IPS-NIHi7 (cell line): ENCODE measurements around the gene TIMM22.

ENCODE experiments used
- DNase-seq: peaks from one replicate; pipeline ENCODE4 v3.0.0; 2012; ENCODE audit warnings: mixed read lengths; ENCODE audit errors: extremely low spot score

Gene TIMM22

DNA sequence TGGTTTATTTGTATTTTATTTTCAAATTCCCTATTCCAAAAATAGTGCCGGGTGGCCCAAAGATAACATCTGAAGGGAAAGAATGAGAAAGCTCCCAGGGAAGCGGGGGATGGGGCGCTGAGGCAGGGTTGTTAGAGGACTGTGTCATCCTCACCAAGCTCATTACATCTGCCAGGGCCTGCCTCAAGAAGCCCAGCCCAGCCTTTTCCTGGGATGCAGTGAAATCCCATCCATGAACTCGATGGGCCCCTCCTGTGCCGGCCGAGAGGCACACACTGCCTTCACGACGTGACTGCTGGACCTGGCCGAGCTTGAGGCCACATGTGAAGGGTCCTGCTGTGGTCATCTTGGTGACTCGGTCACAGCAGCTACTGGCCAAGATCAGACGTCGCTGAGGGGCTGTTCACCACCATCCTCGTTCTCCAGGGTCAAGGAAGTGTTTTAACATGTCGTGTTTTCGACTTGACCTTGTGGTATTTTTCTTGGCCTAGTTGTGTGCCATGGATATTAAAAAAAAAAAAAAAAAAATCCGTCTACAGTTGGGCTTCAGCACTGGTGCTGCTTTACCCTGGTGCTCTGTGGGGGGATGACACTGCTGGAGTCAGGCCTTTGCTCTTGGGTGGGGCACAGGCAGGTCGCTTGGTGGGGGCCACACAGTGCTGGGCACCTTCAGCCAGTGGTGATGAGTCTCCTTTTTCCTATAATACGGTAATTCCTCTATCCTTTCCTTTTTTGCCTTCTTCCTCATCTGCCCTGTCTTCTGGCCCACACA is 4.9 kb downstream of the TIMM22 start:
- no peak for DNase-seq

DNA sequence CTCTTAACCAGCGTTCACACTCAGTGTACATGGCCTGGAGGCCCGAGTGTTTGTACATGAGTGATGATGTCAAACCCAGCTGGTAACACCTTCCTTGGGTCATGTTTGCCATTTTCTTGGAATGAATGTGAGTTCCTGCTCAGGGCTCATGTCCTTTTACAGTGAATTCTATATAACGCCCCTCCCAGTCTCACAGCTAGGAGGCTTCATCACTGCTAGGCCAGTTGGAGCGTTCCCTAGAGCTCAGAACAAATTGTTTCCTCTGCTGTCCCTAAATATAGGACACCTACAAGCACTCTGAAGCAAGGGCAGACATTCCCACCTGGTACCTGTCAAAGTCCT is 5.5 kb downstream of the TIMM22 start:
- no peak for DNase-seq

DNA sequence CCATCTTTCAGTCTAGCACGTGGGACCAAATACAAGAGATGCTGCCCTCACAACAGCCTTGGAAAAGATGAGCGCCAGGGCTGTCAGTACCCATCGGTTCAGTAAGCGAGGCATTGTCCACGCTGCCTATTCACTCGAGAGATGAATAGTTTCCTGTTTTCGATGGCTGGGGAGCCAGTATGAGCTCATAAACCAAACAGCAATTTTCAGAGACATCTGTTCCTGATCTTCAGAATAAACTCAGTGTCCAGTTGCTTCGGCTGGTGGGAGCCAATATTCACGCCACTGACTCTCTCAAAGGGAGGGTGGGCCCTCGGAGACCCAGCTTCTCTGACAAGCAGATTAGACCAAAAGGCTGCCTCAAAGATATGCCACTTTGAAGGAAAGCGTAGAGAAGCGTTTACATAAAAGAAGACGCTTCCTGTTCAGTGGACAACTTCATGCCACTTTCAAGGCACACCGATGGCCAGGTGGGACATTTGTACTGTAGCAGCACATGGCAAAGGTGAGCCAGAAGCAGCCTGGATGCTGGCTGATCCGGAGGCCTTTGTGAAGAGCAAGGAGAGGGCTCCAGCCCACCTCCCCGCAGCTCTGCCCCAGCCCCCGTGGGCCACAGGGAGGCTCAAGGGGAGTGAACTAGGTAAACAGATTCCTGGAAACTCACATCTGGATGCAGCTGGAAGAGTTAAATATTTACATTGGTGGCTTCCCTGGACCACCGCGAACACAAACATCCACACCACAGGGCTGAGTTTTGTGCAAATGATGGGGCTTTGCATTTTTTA is 6.0 kb downstream of the TIMM22 start:
- no peak for DNase-seq

DNA sequence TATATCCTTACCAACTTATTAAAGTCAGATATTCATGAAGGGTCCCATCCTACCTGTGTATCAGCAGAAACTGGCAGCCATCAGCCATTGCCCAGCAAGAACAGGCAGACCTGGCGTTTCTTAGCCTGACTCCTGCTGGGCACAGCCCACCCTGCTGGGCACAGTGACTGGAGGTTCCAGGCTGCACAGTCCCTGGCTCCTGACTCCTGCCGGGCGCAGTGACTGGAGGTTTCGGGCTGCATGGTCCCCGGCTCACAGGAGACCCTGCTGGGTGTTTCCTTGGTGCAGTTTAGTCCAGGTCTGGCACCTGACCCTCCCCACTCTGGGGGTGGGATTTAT is 6.7 kb downstream of the TIMM22 start:
- no peak for DNase-seq

DNA sequence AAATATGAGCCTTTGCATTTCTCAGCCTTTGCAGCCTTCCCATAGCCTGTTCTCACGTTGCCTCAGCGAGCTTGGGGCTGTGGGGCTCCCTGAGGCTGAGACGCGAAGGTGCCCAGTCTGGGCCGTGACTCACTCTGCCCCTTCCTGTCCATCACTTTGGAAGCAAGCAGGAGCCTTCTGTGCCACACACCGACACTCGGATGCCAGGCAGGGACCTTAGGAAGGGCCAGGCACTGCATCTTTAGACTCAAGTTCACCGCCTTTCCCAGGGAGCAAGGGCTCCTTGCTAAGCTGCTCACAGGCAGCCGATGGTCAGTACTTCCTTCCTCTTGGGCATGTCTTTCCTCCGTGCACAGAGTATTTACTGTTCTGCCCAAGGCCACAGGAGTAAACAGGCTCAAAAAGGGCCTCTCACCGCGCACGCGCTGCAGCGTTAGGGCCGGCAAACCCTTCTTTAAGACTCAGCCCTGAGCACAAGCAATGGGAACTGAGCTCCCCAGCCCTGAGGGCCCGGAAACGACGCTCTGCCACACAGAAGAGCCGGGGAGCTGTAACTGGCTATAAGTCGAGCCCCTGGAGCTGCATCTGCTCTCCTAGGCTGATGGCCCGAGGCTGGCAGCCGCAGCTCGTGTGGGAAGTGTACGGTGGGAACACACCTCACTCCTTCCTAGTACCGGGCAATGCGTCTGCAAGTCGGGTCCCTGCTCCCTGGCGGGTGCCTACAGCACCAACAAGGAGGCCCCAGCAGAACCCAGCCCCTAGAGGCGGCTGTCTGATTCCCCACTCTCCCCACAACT is 7.2 kb downstream of the TIMM22 start:
- no peak for DNase-seq

DNA sequence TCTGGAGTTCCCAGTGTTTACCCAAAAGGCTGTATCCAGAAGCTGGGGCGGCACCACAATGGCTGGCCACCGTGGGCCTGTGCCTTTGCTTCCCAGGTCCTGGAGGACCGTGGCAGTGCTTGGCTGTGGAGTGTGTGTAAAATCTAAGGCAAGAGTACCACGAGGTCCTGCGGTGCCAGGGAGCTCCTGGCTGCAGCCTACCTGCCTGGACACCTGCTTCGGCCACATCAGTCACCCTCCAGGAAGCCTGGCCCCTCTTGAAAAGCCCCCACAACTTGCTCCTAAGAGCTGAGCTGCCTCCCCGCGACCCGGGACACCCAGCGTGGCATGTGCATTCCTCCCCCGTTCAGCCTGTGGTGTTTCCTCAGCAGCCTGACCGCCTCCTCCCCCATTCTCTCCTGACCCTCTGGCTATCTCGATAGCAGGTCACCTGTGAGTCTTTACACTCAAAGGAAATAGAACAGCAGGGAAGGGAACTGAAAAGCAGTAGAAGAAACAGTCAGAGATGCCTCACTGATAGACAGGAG is 7.9 kb downstream of the TIMM22 start:
- DNase-seq, result no peak

GRCh38 chr17:1005361-1005946 is 8.5 kb downstream of the TIMM22 start:
- no peak for DNase-seq

- DNase-seq, result no peak
These were observed 9.1 kb downstream of the TIMM22 start for GRCh38 chr17:1006054-1006453.

DNA sequence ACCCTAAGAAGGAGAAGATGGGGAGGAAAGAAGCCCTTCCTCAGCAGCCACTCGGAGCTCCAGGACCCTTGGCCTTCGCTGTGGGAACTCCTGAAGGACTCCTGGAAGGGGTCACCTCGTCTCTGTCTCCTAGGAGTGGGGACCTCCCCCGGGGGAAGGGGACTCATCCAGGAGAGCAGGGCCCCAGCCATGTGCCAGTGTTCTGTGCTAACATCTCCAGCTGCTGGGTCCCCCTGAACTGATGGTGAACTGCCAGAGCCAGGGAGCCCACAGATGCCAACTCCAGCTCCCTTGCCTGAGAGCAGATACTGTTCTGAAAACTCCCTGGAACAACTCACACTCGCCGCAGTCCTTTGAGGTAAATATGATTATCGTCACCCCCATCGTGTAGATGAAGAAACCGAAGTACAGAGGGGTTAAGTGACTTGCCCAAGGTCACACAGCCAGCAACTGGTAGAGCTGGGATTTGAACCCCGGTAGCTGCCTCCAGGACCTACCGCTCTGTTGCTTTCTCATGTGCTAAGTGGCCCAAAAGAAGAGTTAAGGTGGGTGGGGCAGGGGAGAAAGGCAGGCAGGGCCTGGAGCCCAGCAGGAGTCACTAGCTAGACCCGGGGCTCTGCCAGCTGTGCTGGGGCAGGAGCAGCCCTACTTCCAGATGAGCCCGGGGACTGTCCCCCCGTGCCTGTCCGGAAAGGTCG is 10.5 kb downstream of the TIMM22 start:
- no peak for DNase-seq

- no peak for DNase-seq
These were observed 11.3 kb downstream of the TIMM22 start for GRCh38 chr17:1008008-1008761.

DNA sequence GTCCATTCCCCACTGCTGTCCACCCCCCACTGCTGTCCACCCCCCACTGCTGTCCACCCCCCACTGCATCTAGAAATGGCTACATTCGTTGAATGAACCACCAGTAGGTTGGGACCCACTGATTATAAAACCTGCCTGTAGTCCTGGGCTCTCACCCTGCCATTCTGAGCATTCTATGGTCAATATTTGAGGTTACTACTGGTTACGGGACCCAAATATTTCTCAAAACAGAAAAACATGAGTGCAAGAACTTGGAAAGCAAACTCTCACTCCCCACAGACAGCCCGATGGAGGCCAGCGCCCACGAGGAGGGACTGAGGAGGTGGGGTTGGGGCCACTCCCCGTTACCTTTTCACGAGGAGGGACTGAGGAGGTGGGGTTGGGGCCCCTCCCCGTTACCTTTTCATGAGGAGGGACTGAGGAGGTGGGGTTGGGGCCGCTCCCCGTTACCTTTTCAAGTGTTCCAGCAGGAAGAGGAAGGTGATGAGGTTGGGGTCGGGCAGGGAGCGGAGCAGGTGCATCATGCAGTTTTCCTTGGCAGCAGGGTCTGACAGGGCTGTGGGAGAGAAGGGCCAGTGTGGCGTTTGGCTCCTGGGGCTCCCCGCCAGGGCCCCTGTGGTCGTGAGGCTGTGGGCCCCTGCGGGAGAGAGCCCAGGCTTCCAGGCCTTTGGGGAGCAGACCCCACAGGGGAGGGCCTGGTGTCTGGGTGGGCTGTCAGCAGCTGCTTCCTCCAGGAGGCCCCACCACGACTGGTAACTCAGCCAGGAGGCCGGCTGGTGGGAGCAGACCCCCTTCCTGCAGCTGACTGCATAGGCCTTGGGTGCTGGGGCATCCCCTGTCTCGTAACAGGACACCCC is 12.5 kb downstream of the TIMM22 start:
- no peak for DNase-seq

GRCh38 chr17:1010086-1010450 is 13.1 kb downstream of the TIMM22 start:
- no peak for DNase-seq

GRCh38 chr17:1010586-1010985 is 13.7 kb downstream of the TIMM22 start:
- no peak for DNase-seq

GRCh38 chr17:1011138-1011537 is 14.2 kb downstream of the TIMM22 start:
- DNase-seq, result no peak

- no peak for DNase-seq
These were observed 15.1 kb downstream of the TIMM22 start for GRCh38 chr17:1011760-1012735.

- no peak for DNase-seq
These were observed 16.1 kb downstream of the TIMM22 start for GRCh38 chr17:1012823-1013728.

GRCh38 chr17:1013729-1014090 is 16.8 kb downstream of the TIMM22 start:
- no peak for DNase-seq

DNA sequence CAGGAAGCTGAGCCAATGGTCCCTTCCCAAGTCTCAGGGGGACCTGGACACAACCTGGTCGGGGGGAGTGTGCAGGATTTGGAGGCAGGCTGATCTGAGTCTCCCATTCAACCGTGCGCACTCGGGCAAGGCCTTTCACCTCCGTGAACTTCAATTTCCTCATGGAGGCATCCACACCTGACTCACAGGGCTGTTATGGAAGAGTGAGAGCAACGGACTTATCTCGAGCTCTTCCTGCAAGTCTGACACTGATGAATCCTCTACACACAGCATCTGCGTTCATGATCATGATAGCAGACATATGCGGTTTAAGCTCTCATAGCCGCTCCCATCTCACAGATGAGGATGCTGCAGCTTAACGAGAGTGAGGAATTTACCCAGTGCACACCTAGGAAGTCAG is 21.6 kb downstream of the TIMM22 start:
- DNase-seq, result no peak
